DND-41 (cell line): ENCODE data around the gene TLN1.

Source experiments
- ATAC-seq: fragments of 200-7000 bp; cut with Tn5 transposase; 3 replicates; pipeline ENCODE4 v1.9.1; 2021; ENCODE audit warnings: low read depth; ENCODE audit not compliant: insufficient read depth
- DNase-seq: peaks from one replicate; pipeline ENCODE4 v3.0.0-alpha.2; 2020
- H2AFZ ChIP-seq: 2 replicates; pipeline ENCODE4 v1.6.0; 2012; ENCODE audit warnings: low read depth, low read length
- H3K27ac ChIP-seq: 2 replicates; pipeline ENCODE4 v1.5.1; 2012; ENCODE audit warnings: low read length, inconsistent platforms
- H3K27me3 ChIP-seq: fragments of 200-600 bp; sonication (generic); 2 replicates; pipeline ENCODE4 v1.6.0; 2012; ENCODE audit warnings: low read length, mild to moderate bottlenecking, inconsistent platforms; ENCODE audit not compliant: insufficient read depth, poor library complexity
- H3K36me3 ChIP-seq: 2 replicates; pipeline ENCODE4 v1.5.1; 2012; ENCODE audit warnings: low read length, inconsistent platforms; ENCODE audit not compliant: insufficient read depth
- H3K4me1 ChIP-seq: 2 replicates; pipeline ENCODE4 v1.5.1; 2012; ENCODE audit warnings: mild to moderate bottlenecking, low read length; ENCODE audit not compliant: insufficient read depth
- H3K4me2 ChIP-seq: 2 replicates; pipeline ENCODE4 v1.6.0; 2012; ENCODE audit warnings: mild to moderate bottlenecking, moderate library complexity, low read length, inconsistent platforms; ENCODE audit not compliant: insufficient read depth
- H3K4me3 ChIP-seq, 2 experiments: fragments of 200-600 bp in 1 of 2; shearing (Covaris generic) in 1 of 2; 2 replicates each; pipeline ENCODE4 v1.5.1; 2012 to 2016; ENCODE audit warnings: inconsistent platforms in 2 of 2, low read length in 2 of 2, mild to moderate bottlenecking in 2 of 2, low read depth in 1 of 2, moderate library complexity in 1 of 2
- H3K79me2 ChIP-seq: 2 replicates; pipeline ENCODE4 v1.6.0; 2012; ENCODE audit warnings: low read length, inconsistent platforms; ENCODE audit not compliant: insufficient read depth
- H3K9ac ChIP-seq: 2 replicates; pipeline ENCODE4 v1.6.0; 2012; ENCODE audit warnings: low read depth, mild to moderate bottlenecking, inconsistent platforms, low read length, moderate library complexity
- H3K9me3 ChIP-seq: 2 replicates; pipeline ENCODE4 v1.5.1; 2012; ENCODE audit warnings: low read length, moderate library complexity, mild to moderate bottlenecking, inconsistent platforms; ENCODE audit not compliant: insufficient read depth, severe bottlenecking
- H4K20me1 ChIP-seq: 2 replicates; pipeline ENCODE4 v1.6.0; 2012; ENCODE audit warnings: low read length; ENCODE audit not compliant: insufficient read depth
- EZH2 ChIP-seq: IDR thresholded peaks from 3 replicates; pipeline ENCODE4 v1.6.1; 2012; ENCODE audit warnings: borderline replicate concordance, low read depth, mild to moderate bottlenecking, moderate library complexity, low read length, inconsistent platforms; ENCODE audit not compliant: severe bottlenecking
- TF ChIP-seq, protein P1 (sequence below): IDR thresholded peaks from 2 replicates; pipeline ENCODE4 v1.5.1; 2012; ENCODE audit warnings: borderline replicate concordance, low read length, moderate library complexity, mild to moderate bottlenecking; ENCODE audit not compliant: poor library complexity, severe bottlenecking; ENCODE audit errors: extremely low read depth

TLN1 gene

DNA sequence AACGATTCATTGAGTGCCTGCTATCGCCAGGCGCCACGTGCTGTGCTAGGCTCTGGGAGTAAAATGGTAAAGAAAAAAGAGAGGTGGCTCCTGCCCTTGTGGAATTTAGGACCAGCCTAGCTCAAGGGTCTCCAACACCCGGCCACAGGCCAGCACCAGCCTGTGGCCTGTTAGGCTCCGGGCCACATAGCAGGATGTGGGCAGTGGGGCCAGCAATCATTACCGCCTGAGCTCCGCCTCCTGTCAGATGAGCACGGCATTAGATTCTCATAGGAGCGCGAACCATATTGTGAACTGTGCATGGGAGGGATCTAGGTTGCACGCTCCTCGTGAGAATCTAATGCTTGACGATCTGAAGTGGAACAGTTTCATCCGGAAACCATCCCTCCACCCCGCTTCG lies 75.6 kb downstream of the TLN1 start:
- no peak overlapping the region for H3K9ac ChIP-seq
- H4K20me1 ChIP-seq: peaks cover 3% of the 10 kb centered on the region; the same call in 1 of the 2 replicates
- H3K9me3 ChIP-seq: no peaks in the 10 kb centered on the region
- no peak overlapping the region for H2AFZ ChIP-seq
- peaks cover 53% of the 10 kb centered on the region for H3K4me1 ChIP-seq
- no peak for DNase-seq
- TF ChIP-seq, protein P1, sequence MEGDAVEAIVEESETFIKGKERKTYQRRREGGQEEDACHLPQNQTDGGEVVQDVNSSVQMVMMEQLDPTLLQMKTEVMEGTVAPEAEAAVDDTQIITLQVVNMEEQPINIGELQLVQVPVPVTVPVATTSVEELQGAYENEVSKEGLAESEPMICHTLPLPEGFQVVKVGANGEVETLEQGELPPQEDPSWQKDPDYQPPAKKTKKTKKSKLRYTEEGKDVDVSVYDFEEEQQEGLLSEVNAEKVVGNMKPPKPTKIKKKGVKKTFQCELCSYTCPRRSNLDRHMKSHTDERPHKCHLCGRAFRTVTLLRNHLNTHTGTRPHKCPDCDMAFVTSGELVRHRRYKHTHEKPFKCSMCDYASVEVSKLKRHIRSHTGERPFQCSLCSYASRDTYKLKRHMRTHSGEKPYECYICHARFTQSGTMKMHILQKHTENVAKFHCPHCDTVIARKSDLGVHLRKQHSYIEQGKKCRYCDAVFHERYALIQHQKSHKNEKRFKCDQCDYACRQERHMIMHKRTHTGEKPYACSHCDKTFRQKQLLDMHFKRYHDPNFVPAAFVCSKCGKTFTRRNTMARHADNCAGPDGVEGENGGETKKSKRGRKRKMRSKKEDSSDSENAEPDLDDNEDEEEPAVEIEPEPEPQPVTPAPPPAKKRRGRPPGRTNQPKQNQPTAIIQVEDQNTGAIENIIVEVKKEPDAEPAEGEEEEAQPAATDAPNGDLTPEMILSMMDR: no peak
- TF ChIP-seq EZH2: no peak
- H3K4me2 ChIP-seq: no peak overlapping the region
- H3K79me2 ChIP-seq: peaks cover 26% of the 10 kb centered on the region
- ATAC-seq: no peak
- no peaks in the 10 kb centered on the region for H3K27me3 ChIP-seq
- H3K36me3 ChIP-seq: peaks cover 20% of the 10 kb centered on the region
- no peak overlapping the region for H3K4me3 ChIP-seq
- no peak overlapping the region for H3K27ac ChIP-seq

DNA sequence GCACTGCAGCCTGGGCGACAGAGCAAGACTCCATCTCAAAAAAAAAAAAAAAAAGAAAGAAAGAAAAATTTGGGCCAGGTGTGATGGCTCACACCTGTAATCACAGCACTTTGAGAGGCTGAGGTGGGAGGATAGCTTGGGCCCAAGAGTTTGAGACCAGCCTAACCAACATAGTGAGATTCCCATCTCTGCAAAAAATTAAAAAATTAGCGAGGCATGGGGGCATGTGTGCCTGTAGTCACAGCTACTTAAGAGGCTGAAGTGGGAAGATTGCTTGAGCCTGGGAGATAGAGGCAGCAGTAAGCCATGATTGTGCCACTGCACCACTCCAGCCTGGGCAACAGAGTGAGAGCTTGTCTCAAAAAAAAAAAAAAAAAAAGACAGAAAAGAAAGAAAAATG lies 78.4 kb downstream of the TLN1 start:
- H3K36me3 ChIP-seq: peaks cover 17% of the 10 kb centered on the region; the same call in 1 of the 2 replicates
- ATAC-seq (no peak), DNase-seq (no peak)
- H3K27me3 ChIP-seq: no peaks in the 10 kb centered on the region
- no peaks in the 10 kb centered on the region for H4K20me1 ChIP-seq
- TF ChIP-seq, protein P1: no peak
- no peak for TF ChIP-seq EZH2
- no peak overlapping the region for H3K4me3 ChIP-seq
- H3K79me2 ChIP-seq: peaks cover 30% of the 10 kb centered on the region
- H3K9me3 ChIP-seq: no peaks in the 10 kb centered on the region
- H3K4me2 ChIP-seq: no peak overlapping the region
- peaks cover 53% of the 10 kb centered on the region for H3K4me1 ChIP-seq
- H3K27ac ChIP-seq: no peak overlapping the region
- no peak overlapping the region for H2AFZ ChIP-seq
- no peak overlapping the region for H3K9ac ChIP-seq

DNA sequence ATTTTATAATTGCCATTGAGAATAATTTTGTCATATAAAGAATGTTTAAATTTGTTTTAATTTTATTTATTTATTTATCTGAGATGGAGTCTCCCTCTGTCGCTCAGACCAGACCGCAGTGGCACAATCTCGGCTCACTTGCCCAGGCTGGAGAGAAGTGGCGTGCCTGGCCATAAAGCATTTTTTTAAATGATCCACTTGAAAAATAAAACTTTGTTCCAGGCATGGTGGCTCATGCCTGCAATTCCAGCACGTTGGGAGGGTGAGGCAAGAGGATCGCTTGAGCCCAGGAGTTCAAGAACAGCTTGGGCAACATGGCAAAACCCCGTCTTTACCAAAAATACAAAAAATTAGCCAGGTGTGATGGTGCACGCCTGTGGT lies 79.2 kb downstream of the TLN1 start:
- no peak overlapping the region for H3K27ac ChIP-seq
- no peak overlapping the region for H3K9ac ChIP-seq
- no peaks in the 10 kb centered on the region for H3K27me3 ChIP-seq
- H3K4me3 ChIP-seq: no peak overlapping the region
- no peaks in the 10 kb centered on the region for H3K9me3 ChIP-seq
- no peaks in the 10 kb centered on the region for H4K20me1 ChIP-seq
- peaks cover 60% of the 10 kb centered on the region for H3K4me1 ChIP-seq
- TF ChIP-seq, protein P1: no peak
- no peak for TF ChIP-seq EZH2
- DNase-seq (no peak), ATAC-seq (no peak)
- H2AFZ ChIP-seq: no peak overlapping the region
- H3K36me3 ChIP-seq: peaks cover 19% of the 10 kb centered on the region; the same call in 1 of the 2 replicates
- no peak overlapping the region for H3K4me2 ChIP-seq
- peaks cover 30% of the 10 kb centered on the region for H3K79me2 ChIP-seq
